Measurements from ENCODE around the gene ADRA2B.
A peak's percentile ranks its signal among the peaks of the same experiment; 100 is the strongest.

The ADRA2B gene

GRCh38 chr2:96110621-96111256 lies 5.6 kb downstream of the ADRA2B start:
- Mint-ChIP-seq H3K27me3 (peaks cover 5% of the 10 kb centered on the region), H3K4me3 (no peak overlapping the region), H3K36me3 (ENCODE audit: low read depth) (no peaks in the 10 kb centered on the region), H3K27ac (no peak overlapping the region), H3K4me1 (ENCODE audit: low read depth) (peaks cover 5% of the 10 kb centered on the region), H3K9me3 (peaks cover 2% of the 10 kb centered on the region)
- DNase-seq = no peak

- Mint-ChIP-seq H3K4me3 (no peak overlapping the region), H3K27me3 (no peaks in the 10 kb centered on the region), H3K4me1 (ENCODE audit: low read depth) (no peaks in the 10 kb centered on the region), H3K9me3 (peaks cover 9% of the 10 kb centered on the region), H3K27ac (no peak overlapping the region), H3K36me3 (ENCODE audit: low read depth) (no peaks in the 10 kb centered on the region)
- no peak for DNase-seq
Measured at GRCh38 chr2:96109931-96110511, 6.3 kb downstream of the ADRA2B start.

- Mint-ChIP-seq H3K27ac (no peak overlapping the region), H3K4me3 (no peak overlapping the region), H3K9me3 (peaks cover 14% of the 10 kb centered on the region), H3K4me1 (ENCODE audit: low read depth) (no peaks in the 10 kb centered on the region), H3K36me3 (ENCODE audit: low read depth) (no peaks in the 10 kb centered on the region), H3K27me3 (no peaks in the 10 kb centered on the region)
- DNase-seq = no peak
Measured at GRCh38 chr2:96109361-96109680, 7.0 kb downstream of the ADRA2B start.

GRCh38 chr2:96108541-96109360 lies 7.6 kb downstream of the ADRA2B start:
- H3K4me3 Mint-ChIP-seq = no peak overlapping the region
- H3K27ac Mint-ChIP-seq = no peak overlapping the region
- no peak for DNase-seq
- H3K36me3 Mint-ChIP-seq (ENCODE audit: low read depth) = no peaks in the 10 kb centered on the region
- no peaks in the 10 kb centered on the region for H3K4me1 Mint-ChIP-seq (ENCODE audit: low read depth)
- H3K27me3 Mint-ChIP-seq = no peaks in the 10 kb centered on the region
- peaks cover 14% of the 10 kb centered on the region for H3K9me3 Mint-ChIP-seq

- no peak for DNase-seq
- no peaks in the 10 kb centered on the region for H3K27me3 Mint-ChIP-seq
- H3K4me3 Mint-ChIP-seq = no peak overlapping the region
- H3K9me3 Mint-ChIP-seq = peaks cover 14% of the 10 kb centered on the region
- no peaks in the 10 kb centered on the region for H3K36me3 Mint-ChIP-seq (ENCODE audit: low read depth)
- H3K27ac Mint-ChIP-seq = no peak overlapping the region
- no peaks in the 10 kb centered on the region for H3K4me1 Mint-ChIP-seq (ENCODE audit: low read depth)
Measured at GRCh38 chr2:96108151-96108540, 8.2 kb downstream of the ADRA2B start.

- no peak overlapping the region for H3K27ac Mint-ChIP-seq
- H3K27me3 Mint-ChIP-seq = no peaks in the 10 kb centered on the region
- H3K36me3 Mint-ChIP-seq (ENCODE audit: low read depth) = no peaks in the 10 kb centered on the region
- H3K9me3 Mint-ChIP-seq = peaks cover 14% of the 10 kb centered on the region
- H3K4me3 Mint-ChIP-seq = no peak overlapping the region
- no peak for DNase-seq
- H3K4me1 Mint-ChIP-seq (ENCODE audit: low read depth) = no peaks in the 10 kb centered on the region
Measured at GRCh38 chr2:96107708-96108065, 8.7 kb downstream of the ADRA2B start.

GRCh38 chr2:96106991-96107707 lies 9.2 kb downstream of the ADRA2B start:
- H3K4me3 Mint-ChIP-seq = no peak overlapping the region

GRCh38 chr2:96105994-96106715 lies 10.2 kb downstream of the ADRA2B start:
- Mint-ChIP-seq H3K9me3 (peaks cover 14% of the 10 kb centered on the region), H3K4me1 (ENCODE audit: low read depth) (no peaks in the 10 kb centered on the region), H3K4me3 (no peak overlapping the region), H3K36me3 (ENCODE audit: low read depth) (no peaks in the 10 kb centered on the region), H3K27me3 (no peaks in the 10 kb centered on the region), H3K27ac (no peak overlapping the region)
- DNase-seq = no peak

More at GRCh38 chr2:96106991-96107707, 9.2 kb downstream of the ADRA2B start:
- DNase-seq = no peak
- Mint-ChIP-seq H3K9me3 (peaks cover 14% of the 10 kb centered on the region), H3K27ac (no peak overlapping the region), H3K36me3 (ENCODE audit: low read depth) (no peaks in the 10 kb centered on the region), H3K27me3 (no peaks in the 10 kb centered on the region), H3K4me1 (ENCODE audit: low read depth) (no peaks in the 10 kb centered on the region)

- Mint-ChIP-seq H3K27me3 (no peaks in the 10 kb centered on the region), H3K4me3 (no peak overlapping the region), H3K27ac (no peak overlapping the region), H3K9me3 (peaks cover 14% of the 10 kb centered on the region), H3K36me3 (ENCODE audit: low read depth) (no peaks in the 10 kb centered on the region), H3K4me1 (ENCODE audit: low read depth) (no peaks in the 10 kb centered on the region)
- DNase-seq = no peak
Measured at GRCh38 chr2:96105152-96105915, 11.0 kb downstream of the ADRA2B start.

- Mint-ChIP-seq H3K27ac (no peak overlapping the region), H3K36me3 (ENCODE audit: low read depth) (no peaks in the 10 kb centered on the region), H3K27me3 (no peaks in the 10 kb centered on the region), H3K4me3 (no peak overlapping the region), H3K4me1 (ENCODE audit: low read depth) (no peaks in the 10 kb centered on the region), H3K9me3 (peaks cover 14% of the 10 kb centered on the region)
- DNase-seq = no peak
Measured at GRCh38 chr2:96104487-96104861, 11.9 kb downstream of the ADRA2B start.

- no peak for DNase-seq
- Mint-ChIP-seq H3K27ac (peak overlapping the region; percentile 4), H3K4me1 (ENCODE audit: low read depth) (no peaks in the 10 kb centered on the region), H3K4me3 (no peak overlapping the region), H3K27me3 (no peaks in the 10 kb centered on the region), H3K9me3 (peaks cover 14% of the 10 kb centered on the region), H3K36me3 (ENCODE audit: low read depth) (no peaks in the 10 kb centered on the region)
Measured at GRCh38 chr2:96103761-96104486, 12.4 kb downstream of the ADRA2B start.

- DNase-seq = no peak
- peak overlapping the region; percentile 4 for H3K27ac Mint-ChIP-seq
- no peaks in the 10 kb centered on the region for H3K27me3 Mint-ChIP-seq
- H3K36me3 Mint-ChIP-seq (ENCODE audit: low read depth) = no peaks in the 10 kb centered on the region
- peaks cover 14% of the 10 kb centered on the region for H3K9me3 Mint-ChIP-seq
- no peaks in the 10 kb centered on the region for H3K4me1 Mint-ChIP-seq (ENCODE audit: low read depth)
- no peak overlapping the region for H3K4me3 Mint-ChIP-seq
Measured at GRCh38 chr2:96103187-96103601, 13.2 kb downstream of the ADRA2B start.

GRCh38 chr2:96102596-96103186 lies 13.7 kb downstream of the ADRA2B start:
- H3K27ac Mint-ChIP-seq = no peak overlapping the region
- H3K4me1 Mint-ChIP-seq (ENCODE audit: low read depth) = no peaks in the 10 kb centered on the region
- peaks cover 14% of the 10 kb centered on the region for H3K9me3 Mint-ChIP-seq
- H3K27me3 Mint-ChIP-seq = no peaks in the 10 kb centered on the region
- H3K36me3 Mint-ChIP-seq (ENCODE audit: low read depth) = no peaks in the 10 kb centered on the region
- H3K4me3 Mint-ChIP-seq = no peak overlapping the region
- DNase-seq = no peak
